Peyer's patch (tissue), 4 donors: Measurements from ENCODE around the gene ZNF326.

ENCODE experiments used
- CTCF ChIP-seq, 6 experiments: fragments of 450-650 bp in 4 of 6; fragments of 200-600 bp in 2 of 6; sonication (generic) in 1 of 6; IDR thresholded peaks; one replicate each; pipeline ENCODE4 v1.5.1; 2017 to 2019; ENCODE audit warnings: antibody characterized with exemption in 6 of 6, mild to moderate bottlenecking in 3 of 6, moderate library complexity in 1 of 6
- POLR2A ChIP-seq, 2 donors: fragments of 450-650 bp; IDR thresholded peaks; one replicate each; pipeline ENCODE4 v1.5.1; 2017; ENCODE audit warnings: antibody characterized with exemption in 2 of 2, mild to moderate bottlenecking in 2 of 2, moderate library complexity in 2 of 2

GRCh38 chr1:89996450-89997110 lies 1.7 kb downstream of the ZNF326 start:
- TF ChIP-seq CTCF (IDR thresholded peaks at IDR 0.05) (no peak), POLR2A (IDR thresholded peaks at IDR 0.05) (no peak)
